HL-60/S4 treated with retinoic acid at 250 ng/mL for 4 days and 3 days (cell line): ENCODE data around the gene OR6B1.
"Not testable (repeated sequence)": the region's sequence is repeated elsewhere in the genome, so short reads cannot be mapped to it uniquely, and the experiment has no call there.

ENCODE experiments used
- in situ Hi-C: fragments of 300-500 bp; cut with MboI; formaldehyde crosslinking; loops from 2 replicates; pipeline ENCODE4 v1.7.0; 2022; ENCODE audit warnings: low sequenced_read_pairs

Gene OR6B1

GRCh38 chr7:144037414-144038035, 37.4 kb downstream of the OR6B1 start:
- in situ Hi-C loops: no loop called here

GRCh38 chr7:144038887-144039286, 38.8 kb downstream of the OR6B1 start:
- in situ Hi-C loops: no loop called here

- in situ Hi-C loops: no loop called here
Measured at GRCh38 chr7:144048648-144049047, 48.5 kb downstream of the OR6B1 start, which contains the start of gene OR2A5. Gene OR2A5 (plus strand): TSS chr7:144048948. CDS start chr7:144050402, 1,454 bp downstream.

GRCh38 chr7:144049491-144049890, 49.4 kb downstream of the OR6B1 start:
- in situ Hi-C loops: no loop called here

GRCh38 chr7:144050093-144050492, 50.0 kb downstream of the OR6B1 start:
- in situ Hi-C loops: no loop called here

- in situ Hi-C loops: not testable (repeated sequence)
Measured at GRCh38 chr7:144050884-144051283, 50.8 kb downstream of the OR6B1 start.

GRCh38 chr7:144057954-144058353, 57.8 kb downstream of the OR6B1 start:
- in situ Hi-C loops: no loop called here
